CD8-positive, alpha-beta memory T cell (primary cell): ENCODE results near the gene INO80C. TPM values are rescaled to one million over a fixed set of nuclear protein-coding genes. Genes with fewer than 3 reads are reported as not detected.

Experiments used
- CTCF ChIA-PET: fragments of 350-600 bp; sonication (Branson Sonifier 250); formaldehyde crosslinking; loops from one replicate; lab custom pipeline; 2021; ENCODE audit warnings: antibody characterized with exemption; lab: Charles Lee
- POLR2A ChIA-PET: fragments of 350-600 bp; sonication (Branson Sonifier 250); formaldehyde crosslinking; loops from one replicate; lab custom pipeline; 2021; ENCODE audit warnings: antibody characterized with exemption; lab: Charles Lee
- DNase-seq, 5 donors: peaks; one replicate each; pipeline versions ENCODE4 v3.0.0 to v3.0.0-alpha.2; 2020 to 2022; ENCODE audit warnings: mixed read lengths in 1 of 5
- H3K27ac ChIP-seq: one replicate; pipeline ENCODE4 v1.7.0; 2013; ENCODE audit warnings: low read depth, mild to moderate bottlenecking, low read length, moderate library complexity
- H3K27me3 ChIP-seq: 2 replicates; pipeline ENCODE4 v1.7.0; 2013; ENCODE audit warnings: low read length, mild to moderate bottlenecking; ENCODE audit not compliant: insufficient read depth, poor library complexity, severe bottlenecking
- H3K36me3 ChIP-seq: 2 replicates; pipeline ENCODE4 v1.7.0; 2013; ENCODE audit warnings: mild to moderate bottlenecking, low read length, moderate library complexity; ENCODE audit not compliant: insufficient read depth
- H3K4me1 ChIP-seq: 2 replicates; pipeline ENCODE4 v1.7.0; 2013; ENCODE audit warnings: mild to moderate bottlenecking, low read length, moderate library complexity; ENCODE audit not compliant: insufficient read depth
- H3K4me3 ChIP-seq: 2 replicates; pipeline ENCODE4 v1.7.0; 2013; ENCODE audit warnings: mild to moderate bottlenecking, low read length
- H3K9me3 ChIP-seq: 2 replicates; pipeline ENCODE4 v1.7.0; 2013; ENCODE audit warnings: mild to moderate bottlenecking, low read length
- H3K27ac Mint-ChIP-seq, 8 donors: one replicate each; pipeline ENCODE4 v1.8.0; 2020 to 2021; ENCODE audit warnings: mixed read lengths in 8 of 8, mild to moderate bottlenecking in 6 of 8, inconsistent platforms in 3 of 8, moderate library complexity in 3 of 8
- H3K27me3 Mint-ChIP-seq, 2 donors: one replicate each; pipeline ENCODE4 v1.8.0; 2020 to 2021; ENCODE audit warnings: mixed read lengths in 2 of 2, mild to moderate bottlenecking in 1 of 2, moderate library complexity in 1 of 2
- H3K36me3 Mint-ChIP-seq, 3 donors: one replicate each; pipeline ENCODE4 v1.8.0; 2020 to 2021; ENCODE audit warnings: mixed read lengths in 3 of 3, inconsistent platforms in 1 of 3, mild to moderate bottlenecking in 1 of 3
- H3K4me1 Mint-ChIP-seq, 3 donors: one replicate each; pipeline ENCODE4 v1.8.0; 2020 to 2021; ENCODE audit warnings: mixed read lengths in 3 of 3, inconsistent platforms in 1 of 3, mild to moderate bottlenecking in 1 of 3
- H3K4me3 Mint-ChIP-seq, 7 donors: one replicate each; pipeline ENCODE4 v1.8.0; 2020 to 2021; ENCODE audit warnings: mixed read lengths in 7 of 7, mild to moderate bottlenecking in 6 of 7, moderate library complexity in 4 of 7, inconsistent platforms in 2 of 7
- H3K9me3 Mint-ChIP-seq, 5 donors: one replicate each; pipeline ENCODE4 v1.8.0; 2020 to 2022; ENCODE audit warnings: mixed read lengths in 5 of 5, mild to moderate bottlenecking in 3 of 5, moderate library complexity in 2 of 5, inconsistent platforms in 1 of 5
- polyA plus RNA-seq: library from polyadenylated mRNA; unstranded; fragments of 300-500 nt; fragmentation: Illumina TruSeq; gene quantifications from one replicate; pipeline ENCODE4 v1.2.3, GENCODE V29; 2021
- total RNA-seq, 2 experiments: library from RNA; stranded (reverse); gene quantifications; one replicate each; pipeline ENCODE4 v1.2.3, GENCODE V29; 2021

INO80C gene
- total and polyA plus RNA-seq, 3 experiments from 2014 or later = 16.6 to 28.5 (median 27.0) TPM

- H3K27ac Mint-ChIP-seq = no peak overlapping the region
- no peaks in the 10 kb centered on the region for H3K9me3 Mint-ChIP-seq
- Histone ChIP-seq H3K36me3 (no peaks in the 10 kb centered on the region), H3K27ac (no peak overlapping the region), H3K4me1 (peaks cover 12% of the 10 kb centered on the region), H3K4me3 (no peak overlapping the region), H3K27me3 (no peaks in the 10 kb centered on the region), H3K9me3 (no peaks in the 10 kb centered on the region)
- peak overlapping the region in 1 of 7 donors; percentile 45 for H3K4me3 Mint-ChIP-seq
- peaks cover 0 to 2% of the 10 kb centered on the region in 2 donors for H3K27me3 Mint-ChIP-seq
- no peak for DNase-seq
- peaks cover 0 to 4% (median 0%) of the 10 kb centered on the region in 3 donors for H3K36me3 Mint-ChIP-seq
- CTCF ChIA-PET = no interaction called here
- POLR2A ChIA-PET = no interaction called here
- H3K4me1 Mint-ChIP-seq = peaks cover 15 to 22% (median 21%) of the 10 kb centered on the region in 3 donors
Measured at GRCh38 chr18:35501369-35501768, 3.6 kb upstream of the INO80C start.

- Histone ChIP-seq H3K27me3 (no peaks in the 10 kb centered on the region), H3K4me3 (no peak overlapping the region), H3K36me3 (no peaks in the 10 kb centered on the region), H3K4me1 (peaks cover 20% of the 10 kb centered on the region), H3K27ac (no peak overlapping the region), H3K9me3 (no peaks in the 10 kb centered on the region)
- Mint-ChIP-seq H3K27me3 (peaks cover 0 to 2% of the 10 kb centered on the region in 2 donors), H3K27ac (peak overlapping the region in 2 of 8 donors; percentile 40 to 81), H3K4me3 (peak overlapping the region in 1 of 7 donors; percentile 60), H3K4me1 (peaks cover 22 to 33% (median 32%) of the 10 kb centered on the region in 3 donors), H3K36me3 (peaks cover 0 to 4% (median 0%) of the 10 kb centered on the region in 3 donors), H3K9me3 (no peaks in the 10 kb centered on the region)
- POLR2A ChIA-PET = no interaction called here
- no peak for DNase-seq
- CTCF ChIA-PET = no interaction called here
Measured at GRCh38 chr18:35500113-35500512, 2.4 kb upstream of the INO80C start.

GRCh38 chr18:35497027-35497369 lies 762 bp downstream of the INO80C start:
- H3K27me3 ChIP-seq = no peaks in the 10 kb centered on the region
- Mint-ChIP-seq H3K4me1 (peaks cover 27 to 46% (median 39%) of the 10 kb centered on the region in 3 donors), H3K9me3 (no peaks in the 10 kb centered on the region), H3K4me3 (peak overlapping the region; percentile 93 to 100 (median 99)), H3K27ac (peak overlapping the region; percentile 95 to 100 (median 100)), H3K36me3 (peaks cover 0 to 4% (median 0%) of the 10 kb centered on the region in 3 donors), H3K27me3 (peaks cover 0 to 2% of the 10 kb centered on the region in 2 donors)
- peaks cover 20% of the 10 kb centered on the region for H3K4me1 ChIP-seq
- H3K27ac ChIP-seq = peak overlapping the region; percentile 97
- no peaks in the 10 kb centered on the region for H3K36me3 ChIP-seq
- no peaks in the 10 kb centered on the region for H3K9me3 ChIP-seq
- POLR2A ChIA-PET = interaction anchor here (1.0 to 2.1 kb wide), 7 partner anchors 84 to 632 kb away, joined by 3 to 13 read pairs (median 8); partner anchors contain the start of genes ELP2, GALNT1, RMP24 and SLC39A6
- CTCF ChIA-PET = interaction anchor here (0.8 to 1.3 kb wide), 4 partner anchors 25 to 230 kb away, joined by 3 to 6 read pairs (median 3); no protein-coding TSS in a partner anchor
- H3K4me3 ChIP-seq = peak overlapping the region; percentile 99
- no peak for DNase-seq

- Mint-ChIP-seq H3K9me3 (no peaks in the 10 kb centered on the region), H3K36me3 (peaks cover 0 to 4% (median 0%) of the 10 kb centered on the region in 3 donors), H3K27me3 (peaks cover 0 to 2% of the 10 kb centered on the region in 2 donors), H3K27ac (peak overlapping the region in 3 of 8 donors; percentile 12 to 73 (median 35)), H3K4me3 (peak overlapping the region in 4 of 7 donors; percentile 11 to 24 (median 18)), H3K4me1 (peaks cover 27 to 46% (median 44%) of the 10 kb centered on the region in 3 donors)
- H3K9me3 ChIP-seq = no peaks in the 10 kb centered on the region
- ChIA-PET POLR2A (no interaction called here), CTCF (no interaction called here)
- H3K4me1 ChIP-seq = peaks cover 20% of the 10 kb centered on the region
- no peak for DNase-seq
- no peak overlapping the region for H3K27ac ChIP-seq
- no peak overlapping the region for H3K4me3 ChIP-seq
- no peaks in the 10 kb centered on the region for H3K36me3 ChIP-seq
- H3K27me3 ChIP-seq = no peaks in the 10 kb centered on the region
Measured at GRCh38 chr18:35495536-35496314, 2.0 kb downstream of the INO80C start.

- H3K4me3 Mint-ChIP-seq = peak overlapping the region in 1 of 7 donors; percentile 80
- Histone ChIP-seq H3K27ac (no peak overlapping the region), H3K27me3 (no peaks in the 10 kb centered on the region), H3K4me3 (no peak overlapping the region), H3K9me3 (no peaks in the 10 kb centered on the region), H3K4me1 (peaks cover 20% of the 10 kb centered on the region), H3K36me3 (no peaks in the 10 kb centered on the region)
- peak overlapping the region in 1 of 8 donors; percentile 31 for H3K27ac Mint-ChIP-seq
- CTCF ChIA-PET = no interaction called here
- POLR2A ChIA-PET = interaction anchor here (0.9 kb wide), 1 partner anchor 478 kb away, joined by 3 read pairs; the partner anchor contains the start of gene RMP24
- H3K36me3 Mint-ChIP-seq = peaks cover 0 to 4% (median 2%) of the 10 kb centered on the region in 3 donors
- H3K4me1 Mint-ChIP-seq = peaks cover 27 to 51% (median 44%) of the 10 kb centered on the region in 3 donors
- H3K9me3 Mint-ChIP-seq = no peaks in the 10 kb centered on the region
- no peak for DNase-seq
- peaks cover 0 to 2% of the 10 kb centered on the region in 2 donors for H3K27me3 Mint-ChIP-seq
Measured at GRCh38 chr18:35494251-35495220, 3.2 kb downstream of the INO80C start.

GRCh38 chr18:35491700-35492077 lies 6.1 kb downstream of the INO80C start:
- no peaks in the 10 kb centered on the region for H3K9me3 ChIP-seq
- DNase-seq = no peak
- Mint-ChIP-seq H3K27me3 (no peaks in the 10 kb centered on the region), H3K36me3 (peaks cover 4 to 9% (median 5%) of the 10 kb centered on the region in 3 donors), H3K4me3 (no peak overlapping the region), H3K9me3 (no peaks in the 10 kb centered on the region), H3K4me1 (peaks cover 17 to 42% (median 26%) of the 10 kb centered on the region in 3 donors), H3K27ac (no peak overlapping the region)
- H3K4me1 ChIP-seq = peaks cover 11% of the 10 kb centered on the region
- ChIA-PET POLR2A (no interaction called here), CTCF (no interaction called here)
- H3K27me3 ChIP-seq = no peaks in the 10 kb centered on the region
- H3K4me3 ChIP-seq = no peak overlapping the region
- H3K27ac ChIP-seq = no peak overlapping the region
- H3K36me3 ChIP-seq = no peaks in the 10 kb centered on the region

- peaks cover 4 to 9% (median 5%) of the 10 kb centered on the region in 3 donors for H3K36me3 Mint-ChIP-seq
- CTCF ChIA-PET = no interaction called here
- POLR2A ChIA-PET = no interaction called here
- H3K4me1 Mint-ChIP-seq = peaks cover 12 to 36% (median 20%) of the 10 kb centered on the region in 3 donors
- no peaks in the 10 kb centered on the region for H3K27me3 ChIP-seq
- no peak for DNase-seq
- H3K9me3 ChIP-seq = no peaks in the 10 kb centered on the region
- peaks cover 5% of the 10 kb centered on the region for H3K4me1 ChIP-seq
- H3K27ac ChIP-seq = no peak overlapping the region
- H3K27me3 Mint-ChIP-seq = no peaks in the 10 kb centered on the region
- peak overlapping the region in 1 of 8 donors; percentile 80 for H3K27ac Mint-ChIP-seq
- H3K4me3 Mint-ChIP-seq = no peak overlapping the region
- H3K36me3 ChIP-seq = no peaks in the 10 kb centered on the region
- H3K9me3 Mint-ChIP-seq = no peaks in the 10 kb centered on the region
- no peak overlapping the region for H3K4me3 ChIP-seq
Measured at GRCh38 chr18:35490894-35491699, 6.7 kb downstream of the INO80C start.
